Activated CD4-positive, alpha-beta memory T cell treated with anti-CD3 and anti-CD28 coated beads for 36 hours (primary cell): ENCODE measurements around the gene NTNG1. TPM values are rescaled to one million over a fixed set of nuclear protein-coding genes. Genes with fewer than 3 reads are reported as not detected.

ENCODE experiments used
- CTCF ChIA-PET: fragments of 350-600 bp; sonication (Branson Sonifier 250); formaldehyde crosslinking; loops from one replicate; lab custom pipeline; 2021; ENCODE audit warnings: antibody characterized with exemption, inconsistent platforms; lab: Charles Lee
- POLR2A ChIA-PET: fragments of 350-600 bp; sonication (Branson Sonifier 250); formaldehyde crosslinking; loops from one replicate; lab custom pipeline; 2021; ENCODE audit warnings: antibody characterized with exemption; lab: Charles Lee
- DNase-seq: peaks from one replicate; pipeline ENCODE4 v3.0.0-alpha.2; 2020
- H3K27ac Mint-ChIP-seq: one replicate; pipeline ENCODE4 v1.8.0; 2021; ENCODE audit warnings: mixed read lengths
- H3K27me3 Mint-ChIP-seq: one replicate; pipeline ENCODE4 v1.8.0; 2021; ENCODE audit warnings: mixed read lengths
- H3K36me3 Mint-ChIP-seq: one replicate; pipeline ENCODE4 v1.8.0; 2021; ENCODE audit warnings: mixed read lengths
- H3K4me1 Mint-ChIP-seq: one replicate; pipeline ENCODE4 v1.8.0; 2021; ENCODE audit warnings: low read depth, mixed read lengths
- H3K4me3 Mint-ChIP-seq: one replicate; pipeline ENCODE4 v1.8.0; 2021; ENCODE audit warnings: mild to moderate bottlenecking, mixed read lengths
- H3K9me3 Mint-ChIP-seq: one replicate; pipeline ENCODE4 v1.8.0; 2021; ENCODE audit warnings: mixed read lengths
- intact Hi-C: fragments of 100-400 bp; cut with micrococcal nuclease; formaldehyde crosslinking; loops from one replicate; pipeline ENCODE4 v1.15.1; 2023
- total RNA-seq, 2 experiments: library from RNA; stranded (reverse); gene quantifications; one replicate each; pipeline ENCODE4 v1.2.3, GENCODE V29; 2021

NTNG1 gene
- total RNA-seq, 2 experiments from 2014 or later, result not detected

GRCh38 chr1:107132195-107132594, 8.6 kb upstream of the NTNG1 start:
- H3K4me3 Mint-ChIP-seq, result no peak overlapping the region
- H3K4me1 Mint-ChIP-seq, result no peaks in the 10 kb centered on the region
- ChIA-PET CTCF (no interaction called here), POLR2A (no interaction called here)
- DNase-seq, result no peak
- H3K27me3 Mint-ChIP-seq, result peaks cover 12% of the 10 kb centered on the region
- intact Hi-C loops, result no loop called here
- H3K36me3 Mint-ChIP-seq, result no peaks in the 10 kb centered on the region
- no peaks in the 10 kb centered on the region for H3K9me3 Mint-ChIP-seq
- H3K27ac Mint-ChIP-seq, result no peak overlapping the region

GRCh38 chr1:107132780-107133179, 8.1 kb upstream of the NTNG1 start:
- no peak overlapping the region for H3K4me3 Mint-ChIP-seq
- H3K36me3 Mint-ChIP-seq, result no peaks in the 10 kb centered on the region
- no peak for DNase-seq
- peaks cover 12% of the 10 kb centered on the region for H3K27me3 Mint-ChIP-seq
- H3K9me3 Mint-ChIP-seq, result no peaks in the 10 kb centered on the region
- intact Hi-C loops, result no loop called here
- ChIA-PET CTCF (no interaction called here), POLR2A (interaction anchor here (0.6 kb wide), 1 partner anchor 10 kb away, joined by 3 read pairs; no protein-coding TSS in a partner anchor)
- H3K4me1 Mint-ChIP-seq, result no peaks in the 10 kb centered on the region
- H3K27ac Mint-ChIP-seq, result no peak overlapping the region

- H3K4me1 Mint-ChIP-seq, result peaks cover 6% of the 10 kb centered on the region
- intact Hi-C loops, result no loop called here
- no peaks in the 10 kb centered on the region for H3K9me3 Mint-ChIP-seq
- no peaks in the 10 kb centered on the region for H3K36me3 Mint-ChIP-seq
- ChIA-PET CTCF (interaction anchor here (0.8 kb wide), 1 partner anchor 9 kb away, joined by 3 read pairs; no protein-coding TSS in a partner anchor), POLR2A (no interaction called here)
- no peak overlapping the region for H3K4me3 Mint-ChIP-seq
- no peak overlapping the region for H3K27ac Mint-ChIP-seq
- H3K27me3 Mint-ChIP-seq, result peaks cover 26% of the 10 kb centered on the region
- peak; percentile 27 for DNase-seq
Measured at GRCh38 chr1:107135463-107135862, 5.4 kb upstream of the NTNG1 start.

GRCh38 chr1:107138166-107138565, 2.7 kb upstream of the NTNG1 start:
- peaks cover 36% of the 10 kb centered on the region for H3K27me3 Mint-ChIP-seq
- H3K27ac Mint-ChIP-seq, result no peak overlapping the region
- H3K9me3 Mint-ChIP-seq, result no peaks in the 10 kb centered on the region
- ChIA-PET POLR2A (no interaction called here), CTCF (interaction anchor here (0.6 kb wide), 1 partner anchor 247 kb away, joined by 5 read pairs; no protein-coding TSS in a partner anchor)
- H3K4me1 Mint-ChIP-seq, result peaks cover 13% of the 10 kb centered on the region
- DNase-seq, result no peak
- H3K4me3 Mint-ChIP-seq, result no peak overlapping the region
- intact Hi-C loops, result no loop called here
- H3K36me3 Mint-ChIP-seq, result no peaks in the 10 kb centered on the region

- intact Hi-C loops, result no loop called here
- no peaks in the 10 kb centered on the region for H3K9me3 Mint-ChIP-seq
- CTCF ChIA-PET, result no interaction called here
- POLR2A ChIA-PET, result interaction anchor here (0.8 kb wide), 1 partner anchor 489 kb away, joined by 3 read pairs; no protein-coding TSS in a partner anchor
- DNase-seq, result no peak
- peaks cover 13% of the 10 kb centered on the region for H3K4me1 Mint-ChIP-seq
- H3K36me3 Mint-ChIP-seq, result no peaks in the 10 kb centered on the region
- H3K27ac Mint-ChIP-seq, result no peak overlapping the region
- no peak overlapping the region for H3K4me3 Mint-ChIP-seq
- peaks cover 36% of the 10 kb centered on the region for H3K27me3 Mint-ChIP-seq
Measured at GRCh38 chr1:107138767-107139445, 1.9 kb upstream of the NTNG1 start.

GRCh38 chr1:107139833-107140702, 771 bp upstream of the NTNG1 start:
- peak overlapping the region; percentile 61 for H3K4me3 Mint-ChIP-seq
- peaks cover 38% of the 10 kb centered on the region for H3K27me3 Mint-ChIP-seq
- H3K9me3 Mint-ChIP-seq, result no peaks in the 10 kb centered on the region
- peak; percentile 28 for DNase-seq
- CTCF ChIA-PET, result no interaction called here
- intact Hi-C loops, result loop anchor here (2.0 kb wide), 1 partner anchor 83 kb away; the partner anchor contains the start of gene PRMT6
- no peak overlapping the region for H3K27ac Mint-ChIP-seq
- peaks cover 13% of the 10 kb centered on the region for H3K4me1 Mint-ChIP-seq
- no peaks in the 10 kb centered on the region for H3K36me3 Mint-ChIP-seq
- POLR2A ChIA-PET, result interaction anchor here (1.3 kb wide), 1 partner anchor 84 kb away, joined by 3 read pairs; the partner anchor contains the start of gene PRMT6

GRCh38 chr1:107141491-107142126, 770 bp downstream of the NTNG1 start:
- CTCF ChIA-PET, result no interaction called here
- POLR2A ChIA-PET, result no interaction called here
- Mint-ChIP-seq H3K36me3 (no peaks in the 10 kb centered on the region), H3K4me3 (peak overlapping the region; percentile 72), H3K27ac (no peak overlapping the region), H3K9me3 (no peaks in the 10 kb centered on the region), H3K4me1 (peaks cover 13% of the 10 kb centered on the region), H3K27me3 (peaks cover 40% of the 10 kb centered on the region)
- DNase-seq, result no peak
- intact Hi-C loops, result loop anchor here (2.0 kb wide), 1 partner anchor 85 kb away; the partner anchor contains the start of gene PRMT6

GRCh38 chr1:107142140-107142542, 1.3 kb downstream of the NTNG1 start:
- Mint-ChIP-seq H3K36me3 (no peaks in the 10 kb centered on the region), H3K4me3 (peak overlapping the region; percentile 72), H3K27me3 (peaks cover 40% of the 10 kb centered on the region), H3K27ac (no peak overlapping the region), H3K4me1 (peaks cover 13% of the 10 kb centered on the region), H3K9me3 (no peaks in the 10 kb centered on the region)
- DNase-seq, result no peak
- intact Hi-C loops, result no loop called here
- ChIA-PET POLR2A (no interaction called here), CTCF (interaction anchor here (0.6 to 1.1 kb wide), 3 partner anchors 10 to 21 kb away, joined by 3 to 4 read pairs (median 3); no protein-coding TSS in a partner anchor)

- Mint-ChIP-seq H3K27ac (no peak overlapping the region), H3K9me3 (no peaks in the 10 kb centered on the region), H3K27me3 (peaks cover 42% of the 10 kb centered on the region), H3K4me1 (peaks cover 13% of the 10 kb centered on the region), H3K36me3 (no peaks in the 10 kb centered on the region), H3K4me3 (no peak overlapping the region)
- intact Hi-C loops, result no loop called here
- ChIA-PET CTCF (interaction anchor here (0.6 to 1.1 kb wide), 3 partner anchors 9 to 21 kb away, joined by 3 to 4 read pairs (median 3); no protein-coding TSS in a partner anchor), POLR2A (no interaction called here)
- DNase-seq, result no peak
Measured at GRCh38 chr1:107142666-107143065, 1.8 kb downstream of the NTNG1 start.

- Mint-ChIP-seq H3K4me3 (no peak overlapping the region), H3K4me1 (peaks cover 7% of the 10 kb centered on the region), H3K36me3 (no peaks in the 10 kb centered on the region), H3K9me3 (no peaks in the 10 kb centered on the region), H3K27ac (no peak overlapping the region), H3K27me3 (peaks cover 31% of the 10 kb centered on the region)
- CTCF ChIA-PET, result no interaction called here
- intact Hi-C loops, result no loop called here
- DNase-seq, result no peak
- POLR2A ChIA-PET, result no interaction called here
Measured at GRCh38 chr1:107145637-107146036, 4.8 kb downstream of the NTNG1 start.

- POLR2A ChIA-PET, result no interaction called here
- DNase-seq, result no peak
- intact Hi-C loops, result no loop called here
- H3K36me3 Mint-ChIP-seq, result no peaks in the 10 kb centered on the region
- H3K4me3 Mint-ChIP-seq, result no peak overlapping the region
- CTCF ChIA-PET, result no interaction called here
- H3K27me3 Mint-ChIP-seq, result peaks cover 23% of the 10 kb centered on the region
- H3K27ac Mint-ChIP-seq, result no peak overlapping the region
- H3K4me1 Mint-ChIP-seq, result no peaks in the 10 kb centered on the region
- H3K9me3 Mint-ChIP-seq, result no peaks in the 10 kb centered on the region
Measured at GRCh38 chr1:107147843-107148242, 7.0 kb downstream of the NTNG1 start.

GRCh38 chr1:107149946-107150345, 9.1 kb downstream of the NTNG1 start:
- H3K4me3 Mint-ChIP-seq, result no peak overlapping the region
- no peaks in the 10 kb centered on the region for H3K9me3 Mint-ChIP-seq
- intact Hi-C loops, result no loop called here
- no peaks in the 10 kb centered on the region for H3K36me3 Mint-ChIP-seq
- H3K27ac Mint-ChIP-seq, result no peak overlapping the region
- H3K4me1 Mint-ChIP-seq, result no peaks in the 10 kb centered on the region
- DNase-seq, result no peak
- peaks cover 18% of the 10 kb centered on the region for H3K27me3 Mint-ChIP-seq
- CTCF ChIA-PET, result no interaction called here
- POLR2A ChIA-PET, result no interaction called here
